ENCODE results near the gene CPS1. TPM values are rescaled to one million over a fixed set of nuclear protein-coding genes. Genes with fewer than 3 reads are reported as not detected.

Gene CPS1
- total and polyA plus RNA-seq, 2 experiments from 2014 or later = 5.5 to 11.0 TPM

- H4K20me1 ChIP-seq (replicated peaks; ENCODE audit: insufficient read depth) = no peaks in the 10 kb centered on the region
- H3K27me3 Mint-ChIP-seq (ENCODE audit: insufficient read depth, low read depth, poor library complexity) = no peaks in the 10 kb centered on the region
- H3K4me1 Mint-ChIP-seq = peaks cover 8% of the 10 kb centered on the region; the same call in 2 of the 3 replicates
- no peaks in the 10 kb centered on the region for H3K36me3 ChIP-seq (ENCODE audit: insufficient read depth)
- H3F3A ChIP-seq (replicated peaks; ENCODE audit: low read depth) = no peaks in the 10 kb centered on the region
- TF ChIP-seq CTCF (conservative IDR thresholded peaks at IDR 0.05; ENCODE audit: low read depth in 2 of 2) (no peak), EZH2phosphoT487 (IDR thresholded peaks at IDR 0.05; ENCODE audit: unreplicated experiment) (no peak), STAT1 (IDR thresholded peaks at IDR 0.05; ENCODE audit: unreplicated experiment) (no peak), ETS1 (IDR thresholded peaks at IDR 0.05) (no peak), EZH2 (IDR thresholded peaks at IDR 0.05; ENCODE audit: low read depth, unreplicated experiment) (no peak), POLR2AphosphoS5 (IDR thresholded peaks at IDR 0.05; ENCODE audit: low read depth) (no peak), NANOG (IDR thresholded peaks at IDR 0.05; ENCODE audit: borderline replicate concordance) (no peak), ZNF331 (CRISPR knock-in tag; IDR thresholded peaks at IDR 0.05; ENCODE audit: low read depth) (no peak), CREB1 (CRISPR knock-in tag; IDR thresholded peaks at IDR 0.05; ENCODE audit: low read depth) (no peak)
- no peak overlapping the region for H3K27ac Mint-ChIP-seq
- no peaks in the 10 kb centered on the region for H3K9me3 Mint-ChIP-seq
- H3K27me3 ChIP-seq (ENCODE audit: insufficient read depth) = no peaks in the 10 kb centered on the region
- no peak overlapping the region for H2AFZ ChIP-seq
- no peak overlapping the region for H3K4me3 Mint-ChIP-seq
- H3K4me2 ChIP-seq = no peak overlapping the region
- no peak for ATAC-seq
- H3K9me2 ChIP-seq (ENCODE audit: insufficient read depth) = 0 out of 2 replicates have a peak, but pooled peaks cover 8% of the 10 kb centered on the region
- no peaks in the 10 kb centered on the region for H3K36me3 Mint-ChIP-seq (ENCODE audit: low read depth)
- no peaks in the 10 kb centered on the region for H3K79me2 ChIP-seq (replicated peaks; ENCODE audit: insufficient read depth)
- no peak overlapping the region for H3K27ac ChIP-seq (ENCODE audit: low read depth)
- H3K4me1 ChIP-seq (ENCODE audit: insufficient read depth) = no peaks in the 10 kb centered on the region
- no peak for DNase-seq (ENCODE audit: low spot score)
- no peak overlapping the region for H3K4me3 ChIP-seq
Measured at GRCh38 chr2:210727549-210727948, 171.2 kb downstream of the CPS1 start.

Other genes starting within 250 kb of the CPS1 start
- gene MYL1, start 241.4 kb upstream of the CPS1 start, total RNA-seq (2014; rRNA removed; shearing (Covaris generic)) = not detected in 2 replicates
- not detected in 2 replicates for gene MYL1, start 241.4 kb upstream of the CPS1 start, polyA plus RNA-seq (2016; fragmentation: Nextera tagmentation; extraction: Ambion mirVana)
- gene LANCL1, start 79.8 kb upstream of the CPS1 start, total RNA-seq (2014; rRNA removed; shearing (Covaris generic)) = 36.8 and 41.1 TPM in 2 replicates
- gene LANCL1, start 79.8 kb upstream of the CPS1 start, polyA plus RNA-seq (2016; fragmentation: Nextera tagmentation; extraction: Ambion mirVana) = 10.8 and 13.4 TPM in 2 replicates